Nephron progenitor cell (in vitro differentiated cells): Measurements from ENCODE around the gene FKBP1A.
A peak's percentile ranks its signal among the peaks of the same experiment; 100 is the strongest.

ENCODE experiments used
- DNase-seq: peaks from one replicate; pipeline ENCODE4 v3.0.0; 2021
- H3K27ac Mint-ChIP-seq: 2 replicates; pipeline ENCODE4 v1.8.0; 2021; ENCODE audit warnings: mild to moderate bottlenecking, moderate library complexity, mixed read lengths
- H3K27me3 Mint-ChIP-seq: 2 replicates; pipeline ENCODE4 v1.8.0; 2021; ENCODE audit warnings: mild to moderate bottlenecking, low read depth, mixed read lengths; ENCODE audit not compliant: poor library complexity
- H3K36me3 Mint-ChIP-seq: 2 replicates; pipeline ENCODE4 v1.8.0; 2021; ENCODE audit warnings: low read depth, mixed read lengths
- H3K4me1 Mint-ChIP-seq: 2 replicates; pipeline ENCODE4 v1.8.0; 2021; ENCODE audit warnings: mixed read lengths
- H3K4me3 Mint-ChIP-seq: 2 replicates; pipeline ENCODE4 v1.8.0; 2021; ENCODE audit warnings: mild to moderate bottlenecking, moderate library complexity, mixed read lengths
- H3K9me3 Mint-ChIP-seq: 2 replicates; pipeline ENCODE4 v1.8.0; 2021; ENCODE audit warnings: mild to moderate bottlenecking, moderate library complexity, mixed read lengths
- CTCF ChIP-seq: fragments of 200-600 bp; sonication (generic); IDR thresholded peaks from 2 replicates; pipeline ENCODE4 v1.5.0; 2021; ENCODE audit warnings: antibody characterized with exemption

Gene FKBP1A

GRCh38 chr20:1437235-1437904 lies 44.5 kb upstream of the FKBP1A start:
- Mint-ChIP-seq H3K27me3 (no peaks in the 10 kb centered on the region), H3K27ac (no peak overlapping the region), H3K36me3 (peaks cover 30% of the 10 kb centered on the region), H3K4me1 (no peaks in the 10 kb centered on the region), H3K4me3 (no peak overlapping the region), H3K9me3 (peaks cover 17% of the 10 kb centered on the region)
- peak; percentile 77 for TF ChIP-seq CTCF
- peak; percentile 78 for DNase-seq

GRCh38 chr20:1436263-1436662 lies 43.4 kb upstream of the FKBP1A start:
- TF ChIP-seq CTCF = no peak
- Mint-ChIP-seq H3K4me3 (no peak overlapping the region), H3K36me3 (peaks cover 34% of the 10 kb centered on the region), H3K9me3 (peaks cover 17% of the 10 kb centered on the region), H3K4me1 (no peaks in the 10 kb centered on the region), H3K27me3 (no peaks in the 10 kb centered on the region), H3K27ac (no peak overlapping the region)
- no peak for DNase-seq

GRCh38 chr20:1435337-1435699 lies 42.5 kb upstream of the FKBP1A start:
- Mint-ChIP-seq H3K27ac (no peak overlapping the region), H3K4me3 (no peak overlapping the region), H3K27me3 (no peaks in the 10 kb centered on the region), H3K36me3 (peaks cover 33% of the 10 kb centered on the region), H3K9me3 (peaks cover 17% of the 10 kb centered on the region), H3K4me1 (no peaks in the 10 kb centered on the region)
- no peak for TF ChIP-seq CTCF
- DNase-seq = no peak

- no peak overlapping the region for H3K27ac Mint-ChIP-seq
- no peak overlapping the region for H3K4me3 Mint-ChIP-seq
- no peaks in the 10 kb centered on the region for H3K27me3 Mint-ChIP-seq
- DNase-seq = no peak
- H3K36me3 Mint-ChIP-seq = peaks cover 30% of the 10 kb centered on the region
- no peaks in the 10 kb centered on the region for H3K4me1 Mint-ChIP-seq
- H3K9me3 Mint-ChIP-seq = peaks cover 17% of the 10 kb centered on the region
- TF ChIP-seq CTCF = no peak
These were observed 41.9 kb upstream of the FKBP1A start for GRCh38 chr20:1434571-1435336.

- peaks cover 17% of the 10 kb centered on the region for H3K9me3 Mint-ChIP-seq
- H3K27ac Mint-ChIP-seq = no peak overlapping the region
- H3K4me3 Mint-ChIP-seq = no peak overlapping the region
- peaks cover 30% of the 10 kb centered on the region for H3K36me3 Mint-ChIP-seq
- TF ChIP-seq CTCF = no peak
- H3K27me3 Mint-ChIP-seq = no peaks in the 10 kb centered on the region
- H3K4me1 Mint-ChIP-seq = peaks cover 24% of the 10 kb centered on the region
- no peak for DNase-seq
These were observed 38.3 kb upstream of the FKBP1A start for GRCh38 chr20:1431158-1431557.

- peaks cover 24% of the 10 kb centered on the region for H3K4me1 Mint-ChIP-seq
- peaks cover 30% of the 10 kb centered on the region for H3K36me3 Mint-ChIP-seq
- TF ChIP-seq CTCF = no peak
- H3K4me3 Mint-ChIP-seq = no peak overlapping the region
- H3K27ac Mint-ChIP-seq = no peak overlapping the region
- H3K27me3 Mint-ChIP-seq = no peaks in the 10 kb centered on the region
- DNase-seq = no peak
- peaks cover 17% of the 10 kb centered on the region for H3K9me3 Mint-ChIP-seq
These were observed 37.2 kb upstream of the FKBP1A start for GRCh38 chr20:1430004-1430451.
